DMS114 treated with DMSO at 0.1 percent for 48 hours (cell line): ENCODE measurements around the gene IFIT2.
"Not testable (repeated sequence)": the region's sequence is repeated elsewhere in the genome, so short reads cannot be mapped to it uniquely, and the experiment has no call there.

Source experiments
- DNase-seq: peaks from one replicate; lab custom pipeline; 2025; ENCODE audit not compliant: unreplicated experiment; lab: John Stamatoyannopoulos, UW

The IFIT2 gene

DNA sequence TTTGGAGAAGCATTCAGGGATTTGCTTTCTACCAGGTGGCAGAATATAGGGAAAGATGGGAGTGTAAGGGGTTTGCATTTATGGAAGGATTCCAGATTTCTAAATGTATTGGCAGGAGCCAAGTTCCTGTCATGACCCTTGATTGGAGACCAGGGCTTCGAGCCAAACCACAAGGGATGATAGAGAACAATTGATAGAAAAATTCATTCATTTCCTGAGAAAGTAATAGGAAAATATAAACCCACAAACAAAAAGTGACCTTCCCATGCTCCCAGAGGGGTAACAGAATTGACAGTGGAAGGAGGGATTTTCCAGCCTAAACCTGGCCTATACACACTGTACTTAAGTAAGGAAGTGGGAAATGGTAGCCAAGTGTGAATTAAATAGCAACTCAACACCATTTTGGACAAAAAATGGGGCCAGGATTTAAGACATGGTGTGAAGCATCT lies 22.4 kb upstream of the IFIT2 start:
- no peak for DNase-seq

DNA sequence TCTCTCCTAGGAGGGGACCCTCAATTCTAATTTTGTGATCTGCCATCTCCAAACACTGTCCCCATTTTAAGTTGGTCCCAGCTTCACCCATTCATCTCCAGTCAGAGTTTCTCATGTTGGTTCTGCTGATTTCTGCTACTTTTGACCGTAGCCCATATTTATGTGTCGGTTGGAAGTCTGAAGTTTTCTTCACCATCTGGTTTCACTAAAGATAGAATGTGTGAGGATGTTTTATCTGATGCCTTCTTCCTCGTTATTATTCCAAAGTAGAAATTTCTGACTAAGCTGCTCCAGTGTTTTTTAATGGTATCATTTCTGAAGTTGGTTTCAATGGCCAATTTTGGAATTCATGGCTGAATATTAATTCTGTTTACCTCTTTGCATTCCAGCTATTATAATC lies 21.3 kb upstream of the IFIT2 start:
- DNase-seq = no peak

DNA sequence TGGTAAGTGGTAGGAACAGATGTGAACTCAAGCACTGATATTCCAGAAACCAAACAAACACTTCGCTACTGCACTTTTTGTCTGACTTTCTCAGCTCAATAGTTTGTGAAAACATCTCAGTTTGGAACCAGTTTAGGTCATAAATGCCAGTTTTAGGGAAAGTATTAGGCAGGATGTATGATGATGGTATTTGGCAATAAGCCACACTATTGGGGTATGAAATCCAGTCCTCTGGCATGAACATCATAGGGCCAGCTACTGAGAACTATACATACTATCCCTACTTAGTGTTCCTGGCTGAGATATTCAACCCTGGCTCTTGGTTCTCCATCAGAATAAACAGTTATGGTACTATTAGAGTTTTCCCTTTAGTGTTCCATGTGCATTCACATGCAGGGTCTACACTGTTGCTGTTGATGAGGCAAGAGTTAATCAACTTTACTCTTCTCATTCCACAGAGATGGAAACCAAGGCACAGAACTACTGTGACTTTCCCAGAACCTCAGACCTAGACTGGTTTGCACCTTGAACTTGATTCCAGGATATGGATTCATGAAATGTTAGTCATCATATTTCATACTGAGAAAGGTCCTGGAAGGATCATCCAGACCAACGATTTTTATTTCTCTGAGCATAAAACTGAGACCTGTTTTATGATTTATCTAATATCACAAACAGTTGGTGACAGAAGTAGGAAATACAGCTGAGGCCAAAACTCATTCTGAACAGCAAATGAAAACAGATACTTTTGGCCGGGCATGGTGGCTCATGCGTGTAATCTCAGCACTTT lies 20.0 kb upstream of the IFIT2 start:
- no peak for DNase-seq

DNA sequence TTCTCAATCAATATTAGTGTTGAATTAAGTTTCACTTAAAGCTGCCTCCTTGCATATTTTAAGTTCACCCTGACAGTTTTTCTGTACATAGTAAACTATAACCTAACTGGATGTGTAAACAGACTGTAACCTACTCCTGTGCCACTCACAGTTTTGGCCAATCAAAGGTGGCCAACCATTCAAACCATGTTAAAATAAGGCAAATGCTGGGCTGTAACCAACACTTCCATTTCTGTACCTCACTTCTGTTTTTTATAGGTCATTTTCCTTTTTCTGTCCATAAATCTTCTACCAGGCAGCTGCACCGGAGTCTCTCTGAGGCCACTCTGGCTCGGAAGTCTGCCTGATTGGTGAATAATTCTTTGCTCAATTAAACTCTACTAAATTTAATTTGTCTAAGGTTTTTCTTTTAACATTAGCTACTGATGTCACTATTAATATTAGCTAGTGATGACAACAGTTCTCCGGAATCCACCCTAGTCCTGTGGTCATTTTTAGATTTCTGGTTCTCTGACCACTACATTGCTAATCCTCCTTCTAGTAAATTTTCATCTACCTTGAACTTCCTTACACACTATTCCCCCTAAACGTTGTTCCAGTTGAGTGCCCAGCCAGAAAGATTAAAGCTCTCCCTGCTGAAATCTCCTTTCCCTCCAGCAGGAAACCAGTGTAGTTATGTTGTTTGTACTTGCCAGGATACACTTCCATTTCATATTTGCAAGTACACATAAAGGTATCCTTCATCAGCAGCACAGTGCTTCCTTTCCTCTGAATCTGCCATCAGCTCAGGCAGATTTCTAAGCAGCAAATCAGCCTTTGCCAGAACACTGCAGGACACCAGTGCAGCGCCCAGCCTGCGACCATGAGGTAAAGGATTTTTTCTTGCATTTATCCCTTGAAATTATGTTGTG lies 18.6 kb upstream of the IFIT2 start:
- no peak for DNase-seq

DNA sequence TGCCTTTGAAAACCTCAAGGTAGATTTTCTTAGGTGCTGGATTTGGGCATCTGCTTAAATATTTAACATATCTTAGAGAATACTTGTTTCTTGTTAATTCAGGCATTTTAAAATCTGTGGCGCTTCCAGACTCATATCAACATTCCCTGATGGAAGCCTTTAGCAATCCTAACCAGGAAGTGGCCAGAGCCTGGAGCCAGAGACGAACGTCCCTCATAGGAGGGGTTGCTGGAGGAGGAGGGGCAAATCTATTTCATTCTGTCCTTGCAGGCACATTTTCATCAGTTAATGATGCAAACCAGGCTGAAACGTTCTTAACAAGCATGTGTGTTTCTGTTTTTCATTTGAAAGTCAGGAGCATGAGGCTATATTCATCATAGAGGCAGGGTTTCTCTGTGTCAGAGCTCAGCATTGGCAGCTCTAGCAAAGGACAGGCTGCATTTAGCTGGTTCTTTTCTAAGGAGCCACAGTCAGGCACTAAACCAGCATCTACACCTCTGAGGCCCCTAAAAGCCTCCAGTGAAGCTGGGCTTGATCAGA lies 17.8 kb upstream of the IFIT2 start:
- DNase-seq = no peak

DNA sequence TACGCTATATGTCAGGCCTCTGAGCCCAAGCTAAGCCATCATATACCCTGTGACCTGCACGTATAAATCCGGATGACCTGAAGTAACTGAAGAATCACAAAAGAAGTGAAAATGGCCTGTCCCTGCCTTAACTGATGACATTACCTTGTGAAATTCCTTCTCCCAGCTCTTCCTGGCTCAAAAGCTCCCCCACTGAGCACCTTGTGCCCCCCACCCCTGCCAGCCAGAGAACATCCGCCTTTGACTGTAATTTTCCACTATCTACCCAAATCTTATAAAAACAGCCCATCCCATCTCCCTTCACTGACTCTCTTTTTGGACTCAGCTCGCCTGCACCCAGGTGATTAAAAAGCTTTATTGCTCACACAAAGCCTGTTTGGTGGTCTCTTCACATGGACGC lies 17.1 kb upstream of the IFIT2 start:
- DNase-seq = not testable (repeated sequence)

DNA sequence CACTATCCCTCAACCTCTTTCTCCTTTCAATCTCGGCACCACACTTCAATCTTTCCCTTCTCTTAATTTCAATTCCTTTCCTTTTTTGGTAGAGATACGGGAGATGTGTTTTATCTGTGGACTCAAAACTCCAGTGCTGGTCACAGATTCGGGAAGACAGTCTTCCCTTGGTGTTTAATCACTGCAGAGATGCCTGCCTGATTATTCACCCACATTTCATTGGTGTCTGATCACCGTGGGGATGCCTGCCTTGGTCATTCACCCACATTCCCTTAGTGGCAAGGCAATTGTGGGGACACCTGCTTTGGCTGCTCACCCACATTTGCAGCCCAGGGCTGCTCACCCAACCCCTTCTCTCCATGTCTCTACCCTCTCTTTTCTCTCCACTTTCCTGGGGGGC lies 16.5 kb upstream of the IFIT2 start:
- not testable (repeated sequence) for DNase-seq

DNA sequence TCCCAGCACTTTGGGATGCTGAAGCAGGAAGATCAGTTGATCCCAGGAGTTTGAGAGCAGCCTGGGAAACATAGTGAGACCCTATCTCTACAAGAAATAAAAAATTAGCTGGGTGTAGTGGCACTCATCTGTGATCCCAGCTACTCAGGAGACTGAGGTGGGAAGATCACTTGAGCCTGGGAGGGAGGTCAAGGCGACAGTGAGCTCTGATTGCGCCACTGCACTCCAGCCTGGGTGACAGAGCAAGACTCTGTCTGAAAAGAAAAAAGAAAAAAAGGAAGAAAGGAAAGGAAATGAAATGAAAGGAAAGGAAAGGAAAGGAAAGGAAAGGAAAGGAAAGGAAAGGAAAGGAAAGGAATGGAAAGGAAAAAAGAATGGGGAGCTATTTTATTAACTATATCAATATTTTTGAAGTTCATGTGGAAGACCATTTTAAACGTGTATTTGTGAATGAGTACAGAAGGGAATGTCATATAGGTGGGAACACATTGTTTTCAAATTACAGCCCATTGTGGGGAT lies 7.1 kb upstream of the IFIT2 start:
- no peak for DNase-seq

DNA sequence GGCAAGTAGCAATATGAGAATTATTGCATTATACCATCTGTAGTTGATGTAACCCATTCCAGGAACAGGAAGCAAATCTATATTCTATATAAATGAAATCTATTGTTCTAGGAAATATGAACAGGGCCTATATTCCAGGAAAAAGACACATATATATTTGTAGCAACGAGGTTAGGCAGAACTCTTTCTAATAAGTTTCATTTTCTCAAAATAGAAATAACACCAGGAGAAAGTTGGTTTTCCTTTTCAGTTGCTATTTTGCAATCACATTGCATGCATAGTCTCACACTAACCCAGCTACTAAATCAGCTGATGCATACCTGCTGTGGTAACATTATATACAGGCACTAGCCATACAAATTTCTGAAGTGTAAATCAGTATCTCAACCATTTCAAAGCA lies 6.2 kb upstream of the IFIT2 start:
- no peak for DNase-seq

DNA sequence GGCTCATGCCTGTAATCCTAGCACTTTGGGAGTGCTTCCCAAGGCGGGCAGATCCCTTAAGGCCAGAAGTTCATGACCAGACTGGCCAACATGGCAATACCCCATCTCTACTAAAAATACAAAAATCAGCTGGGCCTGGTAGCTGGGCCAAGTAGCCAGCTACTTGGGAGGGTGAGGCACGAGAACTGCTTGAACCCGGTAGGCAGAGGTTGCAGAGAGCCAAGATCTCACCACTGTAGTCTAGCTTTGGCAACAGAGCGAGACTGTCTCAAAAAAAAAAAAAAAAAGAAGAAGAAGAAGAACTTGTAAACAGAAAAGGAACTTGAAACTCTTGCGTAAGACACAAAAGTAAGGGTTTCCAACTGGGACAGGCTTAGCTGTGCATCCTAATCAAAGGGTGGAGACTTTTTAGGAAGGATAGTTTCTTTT lies 5.6 kb upstream of the IFIT2 start:
- no peak for DNase-seq

DNA sequence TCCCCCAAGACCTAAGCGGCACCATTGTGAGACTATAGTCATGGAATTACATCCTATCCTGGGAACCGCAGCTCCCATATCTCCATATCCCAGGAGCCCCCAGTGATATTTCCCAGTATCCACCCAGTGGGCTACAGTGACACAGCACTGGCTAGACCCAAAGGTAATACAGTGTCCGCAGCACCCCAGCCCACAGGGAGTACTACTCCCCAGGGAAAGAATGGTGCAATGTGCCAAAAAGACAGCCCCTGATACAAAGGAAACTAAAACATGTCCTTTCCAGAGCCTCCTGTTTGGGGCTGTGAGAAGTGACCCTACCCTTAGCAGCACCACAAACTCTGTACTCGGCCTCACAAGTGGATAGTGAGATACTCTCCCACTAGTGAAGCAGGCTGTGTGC lies 4.5 kb upstream of the IFIT2 start:
- no peak for DNase-seq

DNA sequence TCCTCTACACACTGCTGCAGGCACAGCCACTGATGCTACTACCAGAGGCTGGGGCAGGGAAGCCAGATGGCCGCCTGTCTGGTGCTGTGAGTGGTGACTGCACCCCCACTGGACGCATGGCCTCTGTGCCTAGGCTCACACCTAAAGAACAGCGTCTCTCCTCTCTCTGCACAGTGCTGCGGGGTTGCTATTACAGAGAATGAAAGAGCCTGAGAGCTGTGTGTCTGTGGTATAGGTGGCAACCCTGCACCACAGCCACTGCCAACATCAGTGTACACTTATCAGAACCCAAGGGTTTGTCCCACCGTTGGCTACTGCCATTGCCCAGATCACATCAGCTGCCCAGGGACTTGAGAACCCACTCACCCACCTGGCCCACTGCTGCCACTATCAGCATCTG lies 4.1 kb upstream of the IFIT2 start:
- no peak for DNase-seq

DNA sequence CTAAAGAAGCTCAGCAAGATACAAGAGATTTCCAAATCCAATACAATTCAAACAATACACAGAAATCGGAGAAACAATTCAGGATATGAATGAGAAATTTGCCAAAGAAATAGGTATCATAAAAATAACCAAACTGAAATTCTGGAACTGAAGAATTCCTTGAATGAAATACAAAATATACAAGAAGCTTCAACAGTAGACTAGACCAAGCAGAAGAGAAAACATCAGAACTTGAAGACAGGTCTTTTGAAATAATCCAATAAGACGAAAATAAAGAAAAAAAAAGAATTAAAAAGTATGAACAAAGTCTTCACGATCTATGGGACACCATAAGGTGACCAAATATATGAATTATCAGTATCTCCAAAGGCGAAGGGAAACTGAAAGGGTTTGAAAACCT lies 2.8 kb upstream of the IFIT2 start:
- DNase-seq = no peak

DNA sequence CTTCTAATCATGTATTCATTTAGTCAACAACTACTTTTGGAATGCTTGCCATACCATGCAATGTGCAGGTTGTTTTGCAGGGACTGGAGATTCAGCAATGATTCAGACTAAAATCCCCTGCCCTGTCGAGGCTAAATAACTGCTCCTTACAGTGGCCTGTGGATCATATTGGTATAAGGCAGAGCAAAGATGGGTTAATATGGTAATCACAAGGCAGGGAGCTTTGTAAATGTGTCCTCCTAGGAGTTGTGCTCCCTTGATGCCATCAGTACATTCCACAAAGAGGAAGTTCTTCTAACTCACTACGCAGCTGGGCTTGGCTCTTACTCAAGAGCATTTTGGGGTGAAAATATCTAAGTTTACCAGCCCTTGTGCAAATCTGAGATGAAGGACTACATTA lies 614 bp upstream of the IFIT2 start:
- DNase-seq = no peak

DNA sequence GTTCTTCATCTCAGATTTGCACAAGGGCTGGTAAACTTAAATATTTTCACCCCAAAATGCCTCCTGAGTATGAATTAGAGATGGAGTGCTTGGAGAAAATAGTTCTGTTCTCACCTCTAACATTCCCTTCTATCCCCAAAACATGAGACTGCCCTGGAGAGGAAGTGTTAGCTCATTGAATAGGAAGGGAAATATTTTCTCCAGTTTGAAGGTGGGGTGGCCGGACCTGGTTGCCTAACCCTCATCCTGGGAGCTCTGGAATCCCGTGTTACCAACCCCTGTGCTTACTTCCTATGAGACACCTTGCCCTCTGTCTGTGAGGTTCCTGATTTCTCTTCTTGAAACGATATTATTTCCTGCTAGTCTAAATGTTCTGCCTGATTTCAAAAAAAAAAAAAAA lies 779 bp downstream of the IFIT2 start:
- DNase-seq = no peak

DNA sequence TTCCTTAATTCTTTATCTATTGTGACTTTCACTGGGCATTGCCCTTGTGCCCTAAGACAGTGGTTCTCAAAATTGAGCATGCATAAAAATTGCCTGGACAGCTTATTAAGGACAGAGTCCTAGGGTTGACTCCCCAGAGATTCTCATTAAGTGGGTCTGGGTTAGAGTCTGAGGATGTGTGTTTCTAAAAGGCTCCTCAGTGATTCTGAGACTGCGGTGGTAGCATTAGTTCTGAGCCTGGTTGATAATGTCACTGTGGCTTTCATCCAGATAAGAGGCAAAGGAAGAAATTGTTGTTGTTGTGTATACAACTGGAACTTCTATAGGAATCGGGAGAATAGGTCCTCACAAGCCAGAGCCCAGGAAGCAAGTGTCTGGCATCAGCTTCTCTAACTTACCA lies 1.3 kb downstream of the IFIT2 start:
- DNase-seq = no peak

DNA sequence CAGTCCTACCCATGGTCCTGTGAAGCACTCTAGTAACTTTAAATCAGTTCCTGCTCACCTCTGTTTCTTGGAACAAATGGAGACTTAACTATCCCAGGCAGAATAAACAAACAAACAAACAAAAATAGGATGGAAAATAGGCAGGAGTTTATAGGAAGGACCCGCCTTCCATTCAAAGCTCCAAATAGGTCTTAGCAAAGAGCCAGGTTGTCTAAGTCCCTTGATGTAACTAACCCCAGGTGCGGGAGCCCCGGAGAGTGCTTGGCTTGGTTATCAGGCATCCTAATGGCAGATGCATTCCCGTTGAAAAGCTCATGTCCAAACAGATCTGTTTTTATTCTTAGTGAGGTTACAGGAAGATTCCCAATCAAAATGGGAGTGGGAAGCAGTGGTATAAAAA lies 2.2 kb downstream of the IFIT2 start:
- DNase-seq = no peak

DNA sequence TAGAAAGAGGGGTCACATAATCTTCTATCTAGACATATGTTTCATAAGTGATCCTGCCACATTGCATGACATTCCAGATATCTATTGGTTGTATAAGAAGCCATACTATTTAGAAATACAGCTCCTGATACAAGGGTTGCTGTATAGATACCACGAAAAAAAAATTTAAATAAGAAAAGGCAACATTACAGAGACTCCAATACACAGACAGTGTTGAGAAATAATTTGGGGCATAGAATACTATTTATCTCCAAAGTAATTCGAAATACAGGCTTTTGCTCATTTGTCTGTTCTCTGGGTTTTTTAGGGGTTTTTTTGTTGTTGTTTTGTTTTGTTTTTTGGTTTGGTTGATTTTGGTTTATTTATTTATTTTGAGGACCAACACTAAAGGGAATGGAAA lies 2.6 kb downstream of the IFIT2 start:
- DNase-seq = no peak

DNA sequence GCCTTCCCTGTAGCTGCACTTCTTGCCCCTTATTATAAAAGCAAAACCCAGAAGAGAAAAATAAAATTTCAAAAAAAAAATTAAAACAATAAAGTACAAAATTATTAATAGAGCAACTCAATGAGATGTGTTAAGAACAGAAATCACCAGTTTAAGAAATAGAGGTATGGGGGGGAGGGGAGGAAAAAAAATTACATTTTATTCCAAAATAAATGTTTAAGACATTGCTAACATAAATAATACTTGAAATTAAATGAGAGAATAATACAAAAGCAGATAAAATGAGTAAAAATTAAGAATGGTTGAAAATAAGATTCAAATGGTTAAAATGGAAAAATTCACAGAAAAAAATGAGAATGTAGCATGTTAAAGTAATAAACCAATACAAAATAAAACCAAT lies 3.1 kb downstream of the IFIT2 start:
- DNase-seq = no peak

DNA sequence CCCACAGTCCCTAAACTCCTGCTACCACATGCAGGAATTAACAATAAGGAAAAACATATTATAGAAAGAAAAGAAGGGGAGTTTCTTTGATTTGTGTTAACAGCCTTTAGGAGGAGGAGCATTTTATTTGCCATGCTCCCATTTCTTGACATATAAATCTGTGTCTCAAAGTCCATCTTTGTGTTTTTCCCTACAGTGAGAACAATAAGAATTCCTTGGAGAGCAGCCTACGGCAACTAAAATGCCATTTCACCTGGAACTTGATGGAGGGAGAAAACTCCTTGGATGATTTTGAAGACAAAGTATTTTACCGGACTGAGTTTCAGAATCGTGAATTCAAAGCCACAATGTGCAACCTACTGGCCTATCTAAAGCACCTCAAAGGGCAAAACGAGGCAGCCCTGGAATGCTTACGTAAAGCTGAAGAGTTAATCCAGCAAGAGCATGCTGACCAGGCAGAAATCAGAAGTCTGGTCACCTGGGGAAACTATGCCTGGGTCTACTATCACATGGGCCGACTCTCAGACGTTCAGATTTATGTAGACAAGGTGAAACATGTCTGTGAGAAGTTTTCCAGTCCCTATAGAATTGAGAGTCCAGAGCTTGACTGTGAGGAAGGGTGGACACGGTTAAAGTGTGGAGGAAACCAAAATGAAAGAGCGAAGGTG lies 4.1 kb downstream of the IFIT2 start:
- no peak for DNase-seq
